ENCODE data around the gene SPECC1. TPM values are rescaled to one million over a fixed set of nuclear protein-coding genes. Genes with fewer than 3 reads are reported as not detected.
"Not testable (repeated sequence)": the region's sequence is repeated elsewhere in the genome, so short reads cannot be mapped to it uniquely, and the experiment has no call there.

SPECC1 gene
- total and polyA plus RNA-seq, 8 donors = 6.1 to 38.3 (median 7.1) TPM

- intact Hi-C loops (cut with DNase I) = no loop called here
- TF ChIP-seq CTCF (IDR thresholded peaks at IDR 0.05) = no peak
- Histone ChIP-seq H3K4me1 (no peaks in the 10 kb centered on the region), H3K27ac (no peak overlapping the region), H3K4me3 (no peak overlapping the region), H3K27me3 (no peaks in the 10 kb centered on the region), H3K36me3 (no peaks in the 10 kb centered on the region), H3K9me3 (no peaks in the 10 kb centered on the region)
- ATAC-seq (no peak), DNase-seq (no peak)
Observed at GRCh38 chr17:20032636-20033035, 23.5 kb downstream of the SPECC1 start.

GRCh38 chr17:20033415-20033814, 24.3 kb downstream of the SPECC1 start:
- intact Hi-C loops (cut with DNase I) = no loop called here
- no peaks in the 10 kb centered on the region for H3K9me3 ChIP-seq
- no peak for TF ChIP-seq CTCF (IDR thresholded peaks at IDR 0.05)
- ATAC-seq = peak; percentile 25
- no peaks in the 10 kb centered on the region for H3K36me3 ChIP-seq
- H3K4me1 ChIP-seq = no peaks in the 10 kb centered on the region
- H3K27ac ChIP-seq = peak overlapping the region in 1 of 2 donors; percentile 16
- H3K27me3 ChIP-seq = no peaks in the 10 kb centered on the region
- DNase-seq = no peak
- H3K4me3 ChIP-seq = no peak overlapping the region

GRCh38 chr17:20035501-20035900, 26.3 kb downstream of the SPECC1 start:
- Histone ChIP-seq H3K4me1 (no peaks in the 10 kb centered on the region), H3K4me3 (no peak overlapping the region), H3K27ac (no peak overlapping the region), H3K27me3 (no peaks in the 10 kb centered on the region), H3K36me3 (no peaks in the 10 kb centered on the region), H3K9me3 (no peaks in the 10 kb centered on the region)
- DNase-seq (no peak), ATAC-seq (no peak)
- intact Hi-C loops (cut with DNase I) = no loop called here
- no peak for TF ChIP-seq CTCF (IDR thresholded peaks at IDR 0.05)

- H3K4me1 ChIP-seq; H3K9me3 ChIP-seq; H3K4me3 ChIP-seq; H3K36me3 ChIP-seq; intact Hi-C loops (cut with DNase I); DNase-seq; H3K27ac ChIP-seq; ATAC-seq; H3K27me3 ChIP-seq: not testable (repeated sequence)
Observed at GRCh38 chr17:20037286-20037685, 28.1 kb downstream of the SPECC1 start.

GRCh38 chr17:20039037-20039436, 29.9 kb downstream of the SPECC1 start:
- H3K4me3 ChIP-seq = no peak overlapping the region
- DNase-seq (no peak), ATAC-seq (no peak)
- intact Hi-C loops (cut with DNase I) = no loop called here
- no peak overlapping the region for H3K27ac ChIP-seq
- no peaks in the 10 kb centered on the region for H3K36me3 ChIP-seq
- no peaks in the 10 kb centered on the region for H3K27me3 ChIP-seq
- H3K9me3 ChIP-seq = no peaks in the 10 kb centered on the region
- TF ChIP-seq CTCF (IDR thresholded peaks at IDR 0.05) = no peak
- H3K4me1 ChIP-seq = no peaks in the 10 kb centered on the region

- no peak for ATAC-seq
- Histone ChIP-seq H3K27me3 (no peaks in the 10 kb centered on the region), H3K4me1 (no peaks in the 10 kb centered on the region), H3K9me3 (no peaks in the 10 kb centered on the region), H3K27ac (no peak overlapping the region), H3K4me3 (no peak overlapping the region), H3K36me3 (no peaks in the 10 kb centered on the region)
- no peak for TF ChIP-seq CTCF (IDR thresholded peaks at IDR 0.05)
- intact Hi-C loops (cut with DNase I) = no loop called here
- no peak for DNase-seq
Observed at GRCh38 chr17:20040216-20040615, 31.1 kb downstream of the SPECC1 start.
